Measurements from ENCODE around the gene RHBDL3.

- TF ChIP-seq CTCF (IDR thresholded peaks at IDR 0.05) (no peak), POLR2A (IDR thresholded peaks at IDR 0.05) (no peak)
Measured at GRCh38 chr17:32342603-32343325, 77.1 kb downstream of the RHBDL3 start.

Data from right lobe of liver (tissue), 4 donors.